NK-92 (cell line): ENCODE data around the gene TAL2.

Experiments
- DNase-seq: peaks from one replicate; lab custom pipeline; 2025; ENCODE audit not compliant: unreplicated experiment; lab: John Stamatoyannopoulos, UW

Gene TAL2

DNA sequence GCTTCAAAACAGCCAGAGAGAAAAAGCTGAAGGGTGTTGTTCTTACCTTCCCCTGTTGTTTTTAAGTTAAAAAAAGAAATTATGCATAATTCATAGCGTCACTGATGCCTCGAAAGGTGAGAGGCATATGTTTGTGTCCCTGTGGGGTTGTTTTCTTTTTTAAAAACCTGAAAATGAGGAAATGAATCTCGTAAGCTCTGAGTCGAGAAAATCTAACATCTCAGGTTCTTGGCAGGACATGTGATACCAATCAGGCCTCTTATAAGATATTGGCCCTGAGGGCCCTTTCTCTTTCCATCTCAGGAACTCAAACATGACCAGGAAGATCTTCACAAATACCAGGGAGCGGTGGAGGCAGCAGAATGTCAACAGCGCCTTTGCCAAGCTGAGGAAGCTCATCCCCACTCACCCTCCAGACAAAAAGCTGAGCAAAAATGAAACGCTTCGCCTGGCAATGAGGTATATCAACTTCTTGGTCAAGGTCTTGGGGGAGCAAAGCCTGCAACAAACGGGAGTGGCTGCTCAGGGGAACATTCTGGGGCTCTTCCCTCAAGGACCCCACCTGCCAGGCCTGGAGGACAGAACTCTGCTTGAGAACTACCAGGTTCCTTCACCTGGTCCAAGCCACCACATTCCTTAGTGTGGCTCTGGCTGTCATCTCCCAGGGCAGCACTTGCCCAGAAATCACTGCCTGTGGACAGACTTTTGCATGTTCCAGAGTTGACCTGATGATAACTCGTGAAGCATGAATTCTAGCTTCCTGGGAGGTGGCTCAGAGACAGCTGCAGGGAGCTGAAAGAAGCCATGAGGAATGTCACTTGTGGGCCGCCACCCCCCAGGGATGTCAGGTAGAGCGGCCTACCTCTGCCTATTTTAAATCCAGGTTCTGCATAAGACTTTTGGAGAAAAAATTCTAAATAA is at the start of gene TAL2:
TAL2 (plus strand) TSS at position 274 of the 921 bp plus-strand sequence; CDS start at position 314, 40 bp downstream.
- no peak for DNase-seq

- DNase-seq, result no peak
Observed at GRCh38 chr9:105621001-105621400, 41.3 kb upstream of the TAL2 start.

- DNase-seq, result no peak
Observed at GRCh38 chr9:105625088-105625487, 37.2 kb upstream of the TAL2 start.

DNA sequence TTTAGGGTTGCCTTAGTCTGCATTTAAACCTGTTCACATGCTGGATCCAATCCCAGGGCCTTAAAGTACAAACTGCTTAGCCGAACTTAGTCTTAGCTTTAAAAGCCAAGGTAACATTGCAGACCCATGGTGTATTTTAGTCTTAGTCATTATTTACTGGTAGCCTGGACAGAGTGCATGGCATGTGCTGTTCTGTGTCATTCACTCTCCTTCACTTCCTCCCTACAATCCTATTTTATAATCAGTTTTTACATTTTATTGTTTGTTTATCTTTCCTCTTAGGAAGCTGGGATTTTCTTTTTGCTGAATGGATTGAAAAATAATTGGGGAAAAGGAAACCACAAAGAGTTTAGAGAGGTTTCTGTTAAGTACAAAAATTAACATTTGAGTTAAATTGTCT is 29.4 kb upstream of the TAL2 start:
- no peak for DNase-seq

GRCh38 chr9:105633411-105633810 is 28.8 kb upstream of the TAL2 start:
- DNase-seq, result no peak

- no peak for DNase-seq
Observed at GRCh38 chr9:105636331-105636730, 25.9 kb upstream of the TAL2 start.

GRCh38 chr9:105637787-105638395 is 24.4 kb upstream of the TAL2 start:
- no peak for DNase-seq

GRCh38 chr9:105639936-105640335 is 22.3 kb upstream of the TAL2 start:
- DNase-seq, result no peak

DNA sequence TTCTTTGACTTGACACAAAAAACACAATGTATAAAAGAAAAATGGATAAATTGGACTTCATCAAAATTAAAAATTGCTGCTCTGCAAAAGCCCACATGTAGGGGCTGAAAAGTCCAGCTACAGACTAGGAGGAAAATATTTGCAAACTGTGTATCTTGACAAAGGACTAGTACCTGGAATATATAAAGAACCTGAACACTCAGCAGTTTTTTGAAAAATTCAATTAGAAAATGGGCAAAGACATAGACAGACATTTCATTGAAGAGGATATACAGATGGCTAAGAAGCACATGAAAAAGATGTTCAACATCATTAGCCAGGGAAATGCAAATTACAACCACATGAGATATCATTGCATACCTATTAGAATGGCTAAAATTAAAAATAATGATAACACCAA is 18.5 kb upstream of the TAL2 start:
- DNase-seq, result no peak

GRCh38 chr9:105646879-105647594 is 15.2 kb upstream of the TAL2 start:
- no peak for DNase-seq

DNA sequence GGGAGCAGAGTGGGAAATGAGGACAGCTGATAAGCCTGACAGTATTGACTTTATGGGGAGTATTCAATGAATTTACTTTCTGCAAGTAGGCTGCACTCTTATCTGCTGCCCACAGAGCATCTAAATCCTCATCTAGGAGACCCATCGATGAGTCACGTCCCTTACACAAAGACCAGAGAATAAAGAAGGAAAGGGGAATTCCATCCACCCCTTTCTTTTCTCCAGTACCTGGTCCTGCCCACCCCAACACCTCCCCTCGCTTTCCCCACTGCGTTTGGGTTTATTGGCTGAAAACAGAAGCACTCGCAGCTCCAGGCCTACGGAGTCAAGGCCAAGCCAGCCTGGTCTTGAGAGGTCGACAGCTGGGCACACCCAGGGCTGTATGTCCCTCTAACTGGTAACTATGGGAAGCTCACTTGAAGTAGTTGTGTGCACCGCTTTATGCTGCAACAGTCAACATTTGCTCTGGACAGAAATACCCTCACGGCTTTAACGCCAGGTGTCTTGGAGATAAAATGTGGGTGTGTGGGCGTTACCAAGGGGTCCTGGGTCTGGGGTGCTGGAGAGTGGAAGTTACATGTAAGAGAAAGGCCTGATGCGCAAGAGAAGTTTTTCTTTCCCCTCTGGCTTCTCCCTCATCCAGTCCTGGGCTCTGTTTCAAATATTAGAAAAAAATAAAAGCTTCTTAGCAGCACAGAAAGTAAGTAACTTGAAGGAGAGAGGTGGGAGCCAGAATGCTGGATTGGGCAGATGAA is 14.5 kb upstream of the TAL2 start:
- DNase-seq, result no peak

GRCh38 chr9:105651806-105652205 is 10.5 kb upstream of the TAL2 start:
- DNase-seq, result no peak

DNA sequence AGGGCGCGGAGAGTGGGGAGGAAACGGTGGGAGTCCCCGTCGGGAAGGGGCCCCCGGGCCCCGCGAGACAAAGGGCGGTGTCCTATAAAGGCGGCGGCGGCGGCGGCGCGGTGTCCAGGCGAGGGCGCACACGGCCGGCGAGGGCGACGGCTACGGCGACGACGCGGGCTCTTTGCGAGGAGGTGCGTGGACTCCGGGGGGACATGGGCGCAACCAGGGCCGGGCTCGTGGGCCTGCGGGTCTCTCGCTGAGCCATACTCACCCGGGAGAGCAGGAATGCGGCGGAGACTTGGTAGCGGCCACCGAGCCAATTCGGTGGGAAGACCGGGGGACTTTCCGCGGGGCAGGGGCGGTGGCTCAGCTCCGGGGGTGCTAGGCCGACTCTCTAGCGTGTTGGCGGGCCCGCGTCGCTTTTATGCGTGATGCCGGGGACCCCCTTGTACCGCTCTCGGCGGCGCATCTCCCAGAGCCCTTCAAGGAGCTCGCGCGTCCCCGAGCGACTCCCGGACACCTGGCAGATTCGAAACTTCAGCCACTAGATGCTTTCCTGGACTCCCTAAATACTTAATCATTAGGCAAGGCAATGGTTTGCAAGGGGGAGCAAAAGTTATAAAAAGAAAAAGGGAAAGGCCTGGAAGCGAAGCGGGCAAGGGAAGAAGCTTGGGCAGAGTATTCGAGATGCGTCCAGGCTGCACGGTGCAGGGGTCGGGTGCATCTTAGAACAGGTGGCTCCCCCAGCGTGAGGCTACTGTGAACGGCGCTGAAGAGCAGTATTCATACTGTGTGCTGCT is 5.9 kb upstream of the TAL2 start:
- DNase-seq, result no peak

DNA sequence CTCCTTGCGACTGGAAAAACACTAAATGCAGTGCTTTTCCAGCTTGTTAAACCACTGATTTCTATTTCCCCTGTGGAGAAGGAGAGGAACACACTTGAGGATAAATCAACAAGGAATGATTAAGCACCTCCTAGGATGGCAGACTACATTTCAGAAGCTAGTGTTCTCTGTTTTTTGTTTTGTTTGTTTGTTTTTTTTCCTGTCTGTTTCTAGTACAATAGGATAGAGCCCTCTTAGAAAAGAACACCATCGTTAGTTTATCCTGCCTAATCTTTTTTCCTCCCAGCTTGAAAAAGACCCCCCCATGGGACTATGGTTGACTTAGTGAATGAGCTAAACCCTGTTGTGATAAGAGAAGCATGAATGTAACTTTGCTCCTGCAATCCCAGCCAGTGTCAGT is 3.9 kb upstream of the TAL2 start:
- DNase-seq, result no peak

- DNase-seq, result no peak
Observed at GRCh38 chr9:105661011-105661410, 1.2 kb upstream of the TAL2 start.

GRCh38 chr9:105663914-105664313 is 1.7 kb downstream of the TAL2 start:
- no peak for DNase-seq

- no peak for DNase-seq
Observed at GRCh38 chr9:105667867-105668266, 5.6 kb downstream of the TAL2 start.

DNA sequence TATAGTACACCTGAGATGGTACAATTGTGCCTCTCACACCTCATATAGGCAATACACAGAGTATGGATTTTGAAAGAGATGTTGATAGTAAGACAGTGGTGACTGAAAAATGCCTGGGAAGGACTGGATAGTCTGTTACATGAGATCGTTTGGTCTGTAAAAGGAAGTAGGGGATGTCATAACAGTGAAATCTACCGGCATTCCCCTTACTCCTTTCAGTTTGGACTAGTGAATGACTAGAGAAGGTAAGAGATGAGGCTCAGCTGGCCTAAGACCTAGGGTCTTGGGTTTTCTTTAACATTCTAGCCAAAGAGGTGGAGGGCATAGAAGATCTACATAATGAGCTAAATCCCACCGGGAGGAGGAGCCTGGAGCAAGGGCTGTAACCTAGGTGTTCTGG is 8.1 kb downstream of the TAL2 start:
- no peak for DNase-seq

- DNase-seq, result no peak
Observed at GRCh38 chr9:105670775-105671174, 8.5 kb downstream of the TAL2 start.

GRCh38 chr9:105672711-105673234 is 10.5 kb downstream of the TAL2 start:
- DNase-seq, result no peak
